Left lobe of liver (tissue), 2 donors: ENCODE results near the gene MVP. TPM values are rescaled to one million over a fixed set of nuclear protein-coding genes. Genes with fewer than 3 reads are reported as not detected.
"Not testable (repeated sequence)": the region's sequence is repeated elsewhere in the genome, so short reads cannot be mapped to it uniquely, and the experiment has no call there.

Experiments
- ATAC-seq: fragments of 200-7000 bp; cut with Tn5 transposase; one replicate; pipeline ENCODE4 v1.9.1; 2020; ENCODE audit warnings: mild to moderate bottlenecking, moderate library complexity
- DNase-seq: peaks from one replicate; pipeline ENCODE4 v3.0.0-alpha.2; 2020; ENCODE audit warnings: low spot score
- total RNA-seq: library from RNA; stranded (reverse); gene quantifications from one replicate; pipeline ENCODE4 v1.2.1, GENCODE V29; 2021
- donor health status: DM: no; HTN: no; CAD: no; lungs with moderate emphysema.
- donor health status: DM: no; HTN: yes; CAD: no.

The MVP gene
- total RNA-seq, 1 donor from 2014 or later = 44.4 TPM

- no peak for ATAC-seq
- DNase-seq = no peak
Observed at GRCh38 chr16:29868396-29869009, 48.2 kb downstream of the MVP start.

- DNase-seq, ATAC-seq: not testable (repeated sequence)
Observed at GRCh38 chr16:29869067-29869466, 48.8 kb downstream of the MVP start.

DNA sequence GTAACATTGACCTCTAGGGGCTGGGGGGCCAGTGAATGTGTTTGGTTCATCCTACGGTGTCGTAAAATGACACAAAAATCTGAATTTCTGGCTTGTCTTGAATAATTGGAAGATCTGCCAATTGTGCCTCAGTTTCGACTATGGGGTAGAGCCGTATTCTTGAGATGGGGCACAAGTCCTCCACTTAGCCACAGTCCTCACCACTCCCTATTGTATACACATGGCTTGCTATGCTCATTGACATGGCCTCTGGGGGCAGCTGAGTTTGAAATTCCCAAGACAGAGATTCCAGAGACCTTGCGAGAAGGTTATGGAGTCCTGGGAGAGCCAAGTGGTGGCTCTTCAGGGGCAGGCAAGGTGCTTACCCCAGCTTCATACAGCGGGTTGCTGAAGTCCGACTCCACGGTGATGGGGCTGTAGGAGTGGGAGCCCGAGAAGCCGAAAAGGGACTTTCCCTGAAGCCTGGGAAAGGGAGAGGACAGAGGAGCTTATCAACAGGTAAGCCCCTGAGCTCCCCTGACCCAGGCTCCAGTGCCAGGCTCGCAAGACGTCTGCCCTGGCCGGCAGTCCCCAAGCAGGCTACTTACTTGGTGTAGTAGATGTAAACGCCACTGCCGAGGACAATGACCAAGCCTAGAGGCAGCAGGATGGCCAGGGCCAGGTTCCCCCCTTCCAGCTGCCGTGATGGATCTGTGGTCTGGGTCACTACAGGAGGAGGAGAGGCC lies 51.7 kb downstream of the MVP start:
- no peak for ATAC-seq
- no peak for DNase-seq

DNA sequence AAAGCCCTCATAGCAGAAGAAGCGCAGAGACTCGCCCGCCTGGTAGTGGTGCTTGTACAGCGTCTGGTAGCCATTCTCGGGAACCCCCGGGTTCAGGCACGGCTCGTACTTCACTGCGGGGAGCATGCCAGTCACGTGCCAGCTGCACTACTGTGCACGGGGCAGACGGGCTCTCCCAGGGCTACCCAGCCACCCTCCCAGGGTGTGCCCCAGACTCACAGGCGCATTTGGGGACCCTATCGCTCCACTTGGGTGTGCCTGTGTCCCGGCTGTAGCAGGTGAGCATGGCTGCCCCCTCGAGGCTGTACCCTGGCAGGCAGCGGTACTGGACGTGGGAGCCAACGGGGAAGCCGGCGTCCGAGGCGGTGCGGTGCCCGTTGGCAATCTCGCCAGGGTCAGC lies 53.1 kb downstream of the MVP start:
- DNase-seq (no peak), ATAC-seq (no peak)

- ATAC-seq (no peak), DNase-seq (no peak)
Observed at GRCh38 chr16:29875206-29875605, 54.9 kb downstream of the MVP start.

DNA sequence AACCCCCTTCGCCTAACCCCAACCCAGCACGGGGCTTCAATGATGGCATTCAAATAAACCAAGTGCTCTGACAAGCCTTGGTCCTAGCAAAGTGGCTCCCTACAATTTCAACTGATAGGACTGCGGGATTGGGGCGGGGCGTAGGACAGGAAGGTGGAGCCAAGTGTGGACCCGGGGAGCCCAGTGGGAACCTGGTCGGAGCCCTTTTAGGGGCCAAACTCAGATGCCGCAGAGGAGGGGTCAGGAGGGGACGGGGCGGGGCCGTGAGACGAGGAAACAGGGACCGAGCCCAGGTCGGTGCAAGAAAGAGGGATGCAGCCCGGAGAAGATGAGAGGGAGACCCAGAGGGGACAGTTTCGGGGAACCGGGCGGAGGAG lies 55.9 kb downstream of the MVP start:
- ATAC-seq (no peak), DNase-seq (no peak)

DNA sequence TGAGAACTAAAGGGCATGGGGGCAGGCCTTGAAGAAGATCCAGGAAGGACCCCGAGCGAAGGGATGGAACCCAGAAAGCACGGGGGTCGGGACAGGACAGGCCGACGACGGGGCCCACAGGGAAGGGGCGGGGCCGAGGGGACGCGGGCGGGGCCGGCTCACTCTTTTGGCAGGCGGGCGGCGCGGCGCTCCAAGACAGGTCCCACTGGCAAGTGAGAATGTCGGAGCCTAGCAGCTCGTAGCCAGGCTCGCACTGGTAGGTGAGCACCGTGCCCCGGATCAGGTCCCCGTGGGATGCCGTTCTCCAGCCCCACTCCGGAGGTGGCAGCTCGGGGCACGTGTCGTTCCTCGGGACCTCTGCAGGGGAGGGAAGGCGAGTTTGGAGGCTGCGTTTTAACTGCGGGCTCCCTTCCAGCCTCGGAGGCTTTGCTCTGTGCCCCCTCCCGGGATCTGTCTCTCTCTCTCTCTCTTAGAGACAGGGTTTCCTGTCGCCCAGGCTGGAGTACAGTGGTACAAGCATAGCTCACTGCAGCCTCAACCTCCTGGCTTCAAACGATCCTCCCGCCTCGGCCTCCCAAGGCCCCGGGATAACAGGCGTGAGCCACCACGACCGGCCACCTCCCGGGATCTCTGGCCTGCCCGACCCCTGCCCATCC lies 56.5 kb downstream of the MVP start:
- DNase-seq (no peak), ATAC-seq (peak; percentile 24)

GRCh38 chr16:29877266-29877961 lies 57.2 kb downstream of the MVP start:
- peak; percentile 41 for ATAC-seq
- DNase-seq = no peak

DNA sequence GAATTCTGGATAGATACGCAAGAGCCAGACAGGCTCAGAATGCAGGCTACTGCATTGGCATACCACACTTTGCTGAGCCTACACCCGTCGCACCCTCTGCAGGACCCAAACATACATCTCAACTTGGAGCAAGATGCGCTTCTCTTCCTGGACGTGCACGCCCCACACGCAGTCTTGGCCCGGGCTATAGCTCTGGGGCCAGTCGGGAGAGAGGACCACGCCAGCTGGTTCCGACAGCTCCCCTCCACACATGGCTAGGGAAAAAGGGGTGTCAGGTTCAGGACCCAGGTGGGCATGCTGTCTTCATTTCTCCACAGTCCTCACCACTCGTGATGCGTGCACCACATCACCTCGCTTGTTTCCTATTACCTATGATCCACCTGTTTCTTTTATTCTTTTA lies 57.9 kb downstream of the MVP start:
- ATAC-seq (no peak), DNase-seq (no peak)

DNA sequence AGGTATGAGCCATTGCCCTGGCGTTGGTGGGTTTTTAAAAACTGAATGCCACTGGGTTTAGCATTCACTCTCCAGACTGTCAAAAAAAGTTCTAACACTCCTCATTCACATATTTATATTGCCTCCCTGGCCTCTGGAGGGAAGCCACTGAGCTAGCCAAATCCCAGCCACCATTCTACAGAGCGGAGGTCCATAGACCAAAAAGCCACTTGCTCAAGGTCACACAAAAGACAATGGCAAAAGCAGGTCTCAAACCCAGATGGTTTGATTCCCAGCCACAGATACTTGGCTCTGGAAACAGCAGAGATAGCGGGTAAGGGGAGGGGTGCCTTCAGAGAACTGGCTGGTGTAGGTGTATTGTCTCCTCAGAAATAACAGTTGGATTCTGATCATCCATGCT lies 60.8 kb downstream of the MVP start:
- ATAC-seq (no peak), DNase-seq (no peak)

GRCh38 chr16:29883987-29884386 lies 63.7 kb downstream of the MVP start:
- ATAC-seq (no peak), DNase-seq (no peak)

GRCh38 chr16:29889372-29889771 lies 69.1 kb downstream of the MVP start:
- DNase-seq, ATAC-seq: not testable (repeated sequence)

DNA sequence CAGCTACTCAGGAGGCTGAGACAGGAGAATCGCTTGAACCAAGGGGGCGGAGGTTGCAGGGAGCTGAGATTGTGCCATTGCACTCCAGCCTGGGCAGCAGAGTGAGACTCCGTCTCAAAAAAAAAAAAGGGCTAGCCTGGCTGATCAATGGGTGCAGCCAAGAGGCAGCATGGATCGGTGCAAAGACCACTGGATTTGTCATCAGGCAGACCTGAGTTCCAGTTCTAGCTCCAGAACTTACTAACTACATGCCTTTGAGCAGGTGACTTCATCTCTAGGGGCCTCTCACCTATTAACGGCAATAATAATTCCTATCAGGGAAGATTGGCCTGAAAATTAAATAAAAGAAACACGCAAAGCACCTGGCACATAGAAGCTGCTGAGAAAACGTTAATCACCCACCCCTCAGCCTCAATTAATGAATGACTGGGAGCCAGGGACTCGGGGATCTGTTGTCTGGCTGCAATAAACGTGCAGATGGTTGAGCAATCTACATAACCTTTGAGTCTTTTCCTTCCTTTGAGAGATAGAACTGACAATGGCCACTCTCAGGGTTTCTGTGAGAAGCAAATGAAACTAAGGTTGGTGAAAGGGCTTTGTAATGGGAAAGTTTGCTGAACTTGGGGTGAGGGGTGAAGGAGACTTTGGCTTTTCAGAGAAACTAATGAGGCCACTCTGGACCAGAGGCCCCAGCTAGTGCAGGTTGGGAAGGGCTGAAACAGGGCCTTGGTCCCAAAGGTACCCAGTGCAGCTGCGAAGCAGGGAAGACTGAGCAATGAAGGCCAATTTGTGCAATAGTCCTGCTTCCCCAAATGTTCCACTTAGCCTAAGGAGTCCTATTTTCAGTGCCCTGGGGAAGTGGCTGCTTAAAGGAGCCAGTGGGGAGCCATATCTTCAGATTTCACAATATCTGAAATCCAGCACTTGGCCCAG lies 71.5 kb downstream of the MVP start:
- DNase-seq = no peak

GRCh38 chr16:29892458-29892813 lies 72.2 kb downstream of the MVP start:
- ATAC-seq (no peak), DNase-seq (no peak)

More for the DNA sequence above, 71.5 kb downstream of the MVP start:
- ATAC-seq = peak; percentile 75

- ATAC-seq (no peak), DNase-seq (no peak)
Observed at GRCh38 chr16:29893553-29893952, 73.3 kb downstream of the MVP start.

DNA sequence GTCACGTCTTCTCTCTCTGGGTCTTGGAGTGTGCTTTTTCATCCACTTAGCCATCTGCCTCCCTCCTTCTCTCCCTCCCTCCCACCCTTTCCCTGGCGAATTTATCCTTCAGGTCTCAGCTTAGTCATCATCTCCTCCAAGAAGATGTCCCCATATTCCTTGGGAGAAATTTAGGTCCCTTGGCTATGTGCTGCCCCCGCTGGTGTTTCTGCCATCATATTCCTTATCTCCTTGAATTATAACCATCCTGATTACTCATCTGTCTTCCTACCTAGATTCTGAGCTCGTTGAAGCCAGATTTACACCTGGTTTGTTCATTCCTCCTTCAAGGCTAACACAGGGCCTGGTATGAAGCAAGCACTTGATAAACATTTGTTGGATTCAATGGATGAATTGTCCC lies 74.1 kb downstream of the MVP start:
- ATAC-seq = no peak
- DNase-seq = no peak

DNA sequence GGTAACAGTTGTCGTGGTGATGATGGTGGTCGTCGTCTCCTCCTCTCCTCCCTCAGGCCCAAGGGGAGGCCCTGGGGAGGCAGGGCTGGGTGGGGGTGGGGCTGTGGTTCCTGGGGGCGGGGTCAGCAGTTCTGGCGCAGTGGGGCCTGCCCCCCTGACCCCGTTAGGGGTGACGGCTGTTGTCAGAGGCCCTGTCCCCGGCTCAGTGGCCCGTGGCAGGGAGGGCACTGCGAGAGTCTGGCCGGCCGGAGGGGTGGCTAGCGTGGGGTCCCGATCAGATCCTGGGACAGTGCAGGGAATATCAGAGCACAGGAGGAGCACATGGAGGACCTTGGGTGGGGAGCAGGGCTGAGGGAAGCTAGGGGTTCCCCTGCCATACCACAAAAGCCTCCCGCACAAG lies 76.6 kb downstream of the MVP start:
- DNase-seq = no peak
- ATAC-seq = no peak

DNA sequence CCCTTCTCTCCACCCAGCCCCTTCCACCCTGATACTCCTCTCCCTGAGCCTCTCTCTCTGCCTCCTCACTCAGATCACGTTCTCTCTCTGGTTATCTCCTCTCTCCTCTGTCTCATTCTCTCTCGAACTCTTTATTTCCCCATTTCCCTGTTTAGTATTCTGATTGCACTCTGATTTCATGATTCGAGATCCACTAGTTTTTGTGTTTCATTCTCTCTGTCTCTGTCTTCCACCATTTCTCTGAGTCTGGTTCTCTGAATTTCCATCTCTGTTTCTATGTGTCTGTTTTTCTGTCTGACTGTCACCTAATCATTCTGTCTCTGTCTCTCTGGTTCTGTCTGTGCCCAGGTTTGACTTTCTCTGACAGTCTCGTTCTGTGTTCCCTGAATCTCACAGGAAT lies 77.1 kb downstream of the MVP start:
- no peak for DNase-seq

More for the DNA sequence above, 77.1 kb downstream of the MVP start:
- ATAC-seq = no peak
